Vagina (tissue), 2 donors: ENCODE measurements around the gene CTDSP1.

Experiments used
- CTCF ChIP-seq, 3 experiments: fragments of 450-650 bp in 2 of 3; fragments of 200-600 bp in 1 of 3; sonication (generic) in 1 of 3; IDR thresholded peaks; one replicate each; pipeline ENCODE4 v1.5.1; 2017 to 2019; ENCODE audit warnings: antibody characterized with exemption in 3 of 3, mild to moderate bottlenecking in 2 of 3, moderate library complexity in 2 of 3
- POLR2A ChIP-seq, 2 donors: fragments of 450-650 bp; IDR thresholded peaks; one replicate each; pipeline ENCODE4 v1.6.1; 2017; ENCODE audit warnings: antibody characterized with exemption in 2 of 2, mild to moderate bottlenecking in 2 of 2, moderate library complexity in 2 of 2
- POLR2AphosphoS5 ChIP-seq, 2 donors: sonication (generic); formaldehyde crosslinking; IDR thresholded peaks; one replicate each; pipeline ENCODE4 v1.9.0; 2017; ENCODE audit warnings: antibody characterized with exemption in 2 of 2, mild to moderate bottlenecking in 2 of 2, low read depth in 1 of 2; ENCODE audit not compliant: insufficient read depth in 1 of 2

GRCh38 chr2:218364196-218364595 is 35.5 kb upstream of the CTDSP1 start:
- TF ChIP-seq CTCF (IDR thresholded peaks at IDR 0.05) (no peak), POLR2A (IDR thresholded peaks at IDR 0.05) (no peak), POLR2AphosphoS5 (IDR thresholded peaks at IDR 0.05; ENCODE audit: insufficient read depth in 1 of 2, low read depth in 1 of 2) (no peak)
